Type B pancreatic cell (in vitro differentiated cells): Measurements from ENCODE around the gene COL26A1. TPM values are rescaled to one million over a fixed set of nuclear protein-coding genes. Genes with fewer than 3 reads are reported as not detected.

Source experiments
- DNase-seq: peaks from one replicate; pipeline ENCODE4 v3.0.0; 2021; ENCODE audit warnings: mixed read lengths; ENCODE audit not compliant: unreplicated experiment; ENCODE audit errors: extremely low spot score
- H3K27ac Mint-ChIP-seq: 2 replicates; pipeline ENCODE4 v1.8.0; 2021; ENCODE audit warnings: mild to moderate bottlenecking, mixed read lengths
- H3K27me3 Mint-ChIP-seq: 2 replicates; pipeline ENCODE4 v1.8.0; 2021; ENCODE audit warnings: mixed read lengths
- H3K36me3 Mint-ChIP-seq: 2 replicates; pipeline ENCODE4 v1.8.0; 2021; ENCODE audit warnings: mixed read lengths
- H3K4me1 Mint-ChIP-seq: one replicate; pipeline ENCODE4 v1.8.0; 2021; ENCODE audit warnings: mixed read lengths; ENCODE audit not compliant: unreplicated experiment
- H3K4me3 Mint-ChIP-seq: 2 replicates; pipeline ENCODE4 v1.8.0; 2021; ENCODE audit warnings: mild to moderate bottlenecking, mixed read lengths
- H3K9me3 Mint-ChIP-seq: 2 replicates; pipeline ENCODE4 v1.8.0; 2021; ENCODE audit warnings: mixed read lengths
- total RNA-seq: library from RNA; stranded (reverse); gene quantifications from 2 replicates; pipeline ENCODE4 v1.2.1, GENCODE V29; 2021; ENCODE audit warnings: low replicate concordance
- TF ChIP-seq, protein P1 (sequence below): fragments of 200-600 bp; sonication (generic); conservative IDR thresholded peaks from 2 replicates; pipeline ENCODE4 v1.5.0; 2021; ENCODE audit warnings: antibody characterized with exemption, mild to moderate bottlenecking

The COL26A1 gene
- total RNA-seq, 1 donor from 2014 or later, result 47.9 TPM

DNA sequence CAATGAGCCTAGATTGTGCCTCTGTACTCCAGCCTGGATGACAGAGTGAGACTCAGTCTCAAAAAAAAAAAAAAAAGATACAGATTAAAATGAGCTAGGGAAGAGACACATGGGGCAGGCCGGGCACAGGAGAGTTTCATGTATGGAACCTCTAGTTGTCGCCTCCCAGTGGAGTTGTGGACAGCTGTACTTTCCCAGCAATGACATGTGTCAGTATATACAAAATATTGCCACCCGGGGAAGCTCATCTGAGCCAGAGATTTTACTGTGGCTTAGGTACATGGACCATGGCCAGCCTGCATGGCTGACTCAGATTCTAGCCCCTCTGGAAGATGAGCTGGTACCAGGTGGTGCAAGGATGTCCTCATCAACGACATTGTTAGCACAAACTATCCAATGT lies 87.4 kb downstream of the COL26A1 start:
- Mint-ChIP-seq H3K4me3 (no peak overlapping the region), H3K4me1 (peaks cover 5% of the 10 kb centered on the region), H3K9me3 (no peaks in the 10 kb centered on the region), H3K27me3 (no peaks in the 10 kb centered on the region), H3K36me3 (no peaks in the 10 kb centered on the region), H3K27ac (no peak overlapping the region)
- no peak for DNase-seq
- TF ChIP-seq, protein P1, sequence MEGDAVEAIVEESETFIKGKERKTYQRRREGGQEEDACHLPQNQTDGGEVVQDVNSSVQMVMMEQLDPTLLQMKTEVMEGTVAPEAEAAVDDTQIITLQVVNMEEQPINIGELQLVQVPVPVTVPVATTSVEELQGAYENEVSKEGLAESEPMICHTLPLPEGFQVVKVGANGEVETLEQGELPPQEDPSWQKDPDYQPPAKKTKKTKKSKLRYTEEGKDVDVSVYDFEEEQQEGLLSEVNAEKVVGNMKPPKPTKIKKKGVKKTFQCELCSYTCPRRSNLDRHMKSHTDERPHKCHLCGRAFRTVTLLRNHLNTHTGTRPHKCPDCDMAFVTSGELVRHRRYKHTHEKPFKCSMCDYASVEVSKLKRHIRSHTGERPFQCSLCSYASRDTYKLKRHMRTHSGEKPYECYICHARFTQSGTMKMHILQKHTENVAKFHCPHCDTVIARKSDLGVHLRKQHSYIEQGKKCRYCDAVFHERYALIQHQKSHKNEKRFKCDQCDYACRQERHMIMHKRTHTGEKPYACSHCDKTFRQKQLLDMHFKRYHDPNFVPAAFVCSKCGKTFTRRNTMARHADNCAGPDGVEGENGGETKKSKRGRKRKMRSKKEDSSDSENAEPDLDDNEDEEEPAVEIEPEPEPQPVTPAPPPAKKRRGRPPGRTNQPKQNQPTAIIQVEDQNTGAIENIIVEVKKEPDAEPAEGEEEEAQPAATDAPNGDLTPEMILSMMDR, result no peak

DNA sequence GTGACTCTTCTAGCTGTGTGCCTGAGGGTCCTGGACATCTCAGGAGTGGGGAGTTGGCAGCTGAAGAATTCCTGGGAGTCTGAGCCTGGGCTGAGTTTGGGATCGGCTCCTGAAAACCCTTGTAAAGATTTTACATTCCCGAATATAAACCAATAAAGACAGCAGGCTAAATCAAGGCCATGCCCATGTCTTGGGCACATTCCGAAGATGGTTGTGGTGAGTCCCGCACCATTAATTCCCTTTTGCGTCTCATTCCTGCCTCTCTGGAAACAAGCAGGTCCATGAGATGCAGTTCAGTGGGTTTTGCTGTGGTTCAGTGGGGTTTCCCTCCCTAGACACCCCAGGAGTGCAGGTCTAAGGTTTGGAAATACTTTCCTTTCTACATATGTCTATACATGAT lies 90.9 kb downstream of the COL26A1 start:
- H3K36me3 Mint-ChIP-seq, result no peaks in the 10 kb centered on the region
- H3K4me1 Mint-ChIP-seq, result no peaks in the 10 kb centered on the region
- no peaks in the 10 kb centered on the region for H3K27me3 Mint-ChIP-seq
- H3K4me3 Mint-ChIP-seq, result no peak overlapping the region
- TF ChIP-seq, protein P1, result no peak
- no peak overlapping the region for H3K27ac Mint-ChIP-seq
- DNase-seq, result no peak
- no peaks in the 10 kb centered on the region for H3K9me3 Mint-ChIP-seq

DNA sequence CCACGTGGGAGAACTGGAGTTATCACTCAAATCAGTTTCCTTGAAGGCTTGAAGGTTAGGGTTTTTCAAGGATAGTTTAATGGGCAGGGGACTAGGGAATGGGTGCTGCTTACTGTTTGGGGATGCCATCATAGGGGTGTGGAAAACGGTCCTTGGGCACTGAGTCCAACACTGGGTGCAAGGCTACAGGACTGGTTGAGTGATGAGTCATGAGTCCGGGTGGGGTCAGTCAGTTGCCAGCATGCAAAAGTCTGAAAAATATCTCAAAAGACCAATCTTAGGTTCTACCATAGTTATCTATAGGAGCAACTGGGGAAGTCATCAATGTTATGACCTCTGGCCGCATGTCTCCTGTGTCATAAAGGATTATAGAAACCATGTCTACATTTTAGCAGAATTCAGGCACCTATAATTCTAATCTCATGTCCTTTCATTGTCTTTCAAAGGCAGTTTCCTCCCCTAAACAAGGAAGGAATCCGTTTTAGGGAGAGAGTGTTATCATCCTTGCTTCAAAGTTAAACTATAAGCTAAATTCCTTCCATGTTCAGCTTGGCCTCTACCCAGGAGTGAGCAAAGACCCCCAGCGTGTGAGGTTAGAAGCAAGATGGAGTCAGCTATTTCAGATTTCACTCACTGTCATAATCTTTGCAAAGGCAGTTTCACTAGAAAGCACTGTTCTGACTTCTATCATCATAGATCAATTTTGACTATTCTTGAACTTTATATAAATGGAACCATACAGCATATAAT lies 94.5 kb downstream of the COL26A1 start:
- Mint-ChIP-seq H3K4me3 (no peak overlapping the region), H3K9me3 (no peaks in the 10 kb centered on the region), H3K27ac (no peak overlapping the region), H3K27me3 (no peaks in the 10 kb centered on the region), H3K4me1 (no peaks in the 10 kb centered on the region), H3K36me3 (no peaks in the 10 kb centered on the region)
- TF ChIP-seq, protein P1, result no peak
- no peak for DNase-seq

DNA sequence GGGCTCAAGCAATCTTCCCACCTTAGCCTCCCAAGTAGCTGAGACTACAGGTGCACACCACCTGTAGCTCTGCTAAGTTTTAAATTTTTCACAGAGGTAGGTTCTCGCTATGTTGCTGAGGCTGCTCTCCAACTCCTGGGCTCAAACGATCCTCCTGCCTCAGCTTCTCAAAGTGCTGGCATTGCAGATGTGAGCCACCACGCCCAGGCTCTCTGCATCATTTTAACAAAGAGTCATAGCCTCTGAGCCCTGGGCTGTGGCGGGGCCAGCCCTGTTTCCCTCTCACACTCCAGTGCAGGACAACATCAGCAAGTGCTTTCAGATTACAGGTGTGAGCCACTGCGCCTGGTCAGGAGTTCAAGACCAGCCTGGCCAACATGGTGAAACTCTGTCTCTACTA lies 102.5 kb downstream of the COL26A1 start:
- H3K9me3 Mint-ChIP-seq, result no peaks in the 10 kb centered on the region

DNA sequence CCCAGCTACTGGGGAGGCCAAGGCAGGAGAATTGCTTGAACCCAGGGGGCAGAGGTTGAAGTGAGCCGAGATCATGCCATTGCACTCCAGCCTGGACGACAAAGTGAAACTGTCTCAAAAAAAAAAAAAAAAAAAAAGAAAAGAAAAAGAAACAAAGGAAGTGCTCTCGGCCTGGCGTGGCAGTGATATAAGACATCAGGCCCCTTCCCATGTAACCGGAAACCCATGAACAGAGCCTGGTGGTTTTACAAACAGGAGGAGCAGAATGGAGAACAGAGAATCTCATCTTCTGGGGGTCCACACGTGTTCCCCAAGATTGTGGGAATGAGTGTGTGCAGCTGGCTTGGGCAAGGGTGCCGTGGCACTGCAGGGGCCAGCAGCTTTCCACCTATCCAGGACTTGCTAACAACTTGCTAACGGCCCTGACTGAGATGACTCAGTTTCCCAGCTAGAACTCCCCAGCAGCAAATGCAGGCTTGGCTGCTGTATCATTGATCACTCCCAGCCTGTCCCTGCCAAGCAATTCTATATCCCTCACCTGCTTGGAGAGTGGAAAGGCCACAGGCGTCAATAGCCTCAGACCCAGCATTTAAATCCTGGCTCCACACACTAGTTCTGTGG lies 103.0 kb downstream of the COL26A1 start:
- Mint-ChIP-seq H3K4me3 (no peak overlapping the region), H3K27me3 (no peaks in the 10 kb centered on the region), H3K9me3 (no peaks in the 10 kb centered on the region), H3K4me1 (peaks cover 14% of the 10 kb centered on the region), H3K27ac (peak overlapping the region; percentile 29), H3K36me3 (no peaks in the 10 kb centered on the region)
- TF ChIP-seq, protein P1, result no peak
- no peak for DNase-seq

More for the DNA sequence above, 102.5 kb downstream of the COL26A1 start:
- H3K27ac Mint-ChIP-seq, result peak overlapping the region; percentile 29
- H3K36me3 Mint-ChIP-seq, result no peaks in the 10 kb centered on the region
- H3K4me1 Mint-ChIP-seq, result peaks cover 11% of the 10 kb centered on the region
- H3K4me3 Mint-ChIP-seq, result no peak overlapping the region
- H3K27me3 Mint-ChIP-seq, result no peaks in the 10 kb centered on the region
- DNase-seq, result no peak
- TF ChIP-seq, protein P1, result no peak
